ENCODE results near the gene THSD8.
A peak's percentile ranks its signal among the peaks of the same experiment; 100 is the strongest.

THSD8 gene

DNA sequence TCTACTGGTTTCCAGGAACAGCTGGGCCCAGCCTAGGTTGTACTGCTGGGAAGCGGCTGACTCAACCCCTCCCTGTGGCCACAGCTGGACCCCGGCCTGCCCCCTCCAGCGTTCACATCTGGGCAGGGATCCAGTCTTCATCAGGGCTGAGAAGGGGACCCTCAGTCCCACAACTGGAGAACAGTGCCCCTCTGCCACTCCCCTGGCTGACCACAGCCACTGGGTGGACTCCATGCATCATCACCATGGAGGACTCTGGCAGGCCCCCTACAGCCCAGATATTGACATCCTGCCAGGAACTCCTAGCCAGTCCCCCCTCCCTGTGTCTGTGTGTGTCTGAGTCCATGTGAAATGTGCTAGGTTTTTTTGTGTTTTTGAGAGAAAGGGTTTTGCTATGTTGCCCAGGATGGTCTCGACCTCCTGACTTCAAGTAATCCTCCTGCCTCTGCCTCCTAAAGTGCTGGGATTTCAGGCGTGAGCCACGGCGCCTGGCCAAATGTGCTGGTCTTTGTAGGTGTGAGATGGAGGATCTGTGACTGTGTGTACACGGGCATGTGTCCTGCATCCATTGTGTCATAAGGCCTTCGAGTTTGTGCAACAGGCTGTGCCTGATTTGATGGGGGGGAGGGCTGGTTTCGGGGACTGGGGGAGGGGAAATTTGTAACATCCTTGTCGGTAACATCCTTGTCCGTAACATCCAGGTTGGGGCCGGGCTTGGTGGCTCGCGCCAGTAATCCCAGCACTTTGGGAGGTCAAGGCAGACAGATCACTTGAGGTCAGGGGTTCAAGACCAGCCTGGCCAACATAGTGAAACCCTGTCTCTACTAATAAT, 22.5 kb upstream of the THSD8 start:
- ATAC-seq, result no peak

DNA sequence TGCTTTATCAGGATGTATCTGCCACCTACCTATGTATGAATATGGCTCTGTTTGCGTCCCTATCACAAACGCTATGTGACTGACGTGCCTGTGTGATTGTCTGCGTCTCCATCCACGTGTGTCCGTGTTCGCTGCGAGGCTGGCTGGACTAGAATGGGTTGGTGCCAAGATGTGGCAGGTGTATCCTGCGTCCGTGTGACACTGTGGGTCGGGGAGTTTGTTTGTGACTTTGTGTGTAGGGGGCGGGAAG, 19.8 kb upstream of the THSD8 start:
- ATAC-seq, result peak in 1 of 2 donors; percentile 6

DNA sequence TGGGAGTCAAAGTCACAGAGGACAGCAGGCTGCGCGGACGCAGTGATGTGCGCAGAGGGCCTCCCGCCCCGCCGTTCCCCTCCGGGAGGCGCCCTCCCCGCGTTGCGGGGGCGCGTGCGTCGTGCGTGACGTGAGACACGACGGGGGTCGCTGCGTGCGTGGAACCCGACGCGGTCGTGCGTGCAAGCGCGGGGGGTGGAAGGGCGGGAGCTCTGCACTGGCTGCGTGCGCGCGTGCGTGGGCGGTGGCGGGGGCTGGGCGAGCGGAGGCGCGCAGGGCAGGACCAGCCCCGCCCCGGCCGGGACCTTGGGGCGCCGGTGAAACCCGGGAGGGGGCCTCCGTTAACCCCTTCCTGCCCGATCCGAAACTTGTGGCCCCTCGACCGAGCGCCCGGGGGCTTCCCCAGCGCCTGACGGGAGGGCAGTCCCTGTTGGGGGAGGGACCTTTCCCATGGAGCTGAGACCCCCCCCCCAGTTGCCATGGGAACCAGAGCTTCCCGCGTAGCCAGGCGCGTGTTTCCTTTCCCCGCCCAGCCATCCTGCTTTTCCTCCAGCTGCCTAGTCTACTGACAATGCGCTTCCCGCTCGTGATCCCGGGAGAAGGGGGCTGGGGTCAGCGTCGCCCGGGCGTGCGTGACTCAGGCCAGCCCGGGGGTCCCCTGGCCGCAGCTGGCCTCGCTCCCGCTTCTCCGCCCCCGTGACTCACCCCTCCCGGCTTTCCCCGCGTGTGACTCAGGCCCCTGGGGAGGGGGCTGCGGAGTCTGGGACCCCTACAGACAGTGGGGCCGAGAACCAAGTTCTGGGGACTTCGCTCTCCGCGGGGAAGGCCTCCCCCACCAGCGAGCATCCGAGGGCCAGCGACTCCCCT, 19.2 kb upstream of the THSD8 start:
- peak; percentile 53 to 65 for ATAC-seq

DNA sequence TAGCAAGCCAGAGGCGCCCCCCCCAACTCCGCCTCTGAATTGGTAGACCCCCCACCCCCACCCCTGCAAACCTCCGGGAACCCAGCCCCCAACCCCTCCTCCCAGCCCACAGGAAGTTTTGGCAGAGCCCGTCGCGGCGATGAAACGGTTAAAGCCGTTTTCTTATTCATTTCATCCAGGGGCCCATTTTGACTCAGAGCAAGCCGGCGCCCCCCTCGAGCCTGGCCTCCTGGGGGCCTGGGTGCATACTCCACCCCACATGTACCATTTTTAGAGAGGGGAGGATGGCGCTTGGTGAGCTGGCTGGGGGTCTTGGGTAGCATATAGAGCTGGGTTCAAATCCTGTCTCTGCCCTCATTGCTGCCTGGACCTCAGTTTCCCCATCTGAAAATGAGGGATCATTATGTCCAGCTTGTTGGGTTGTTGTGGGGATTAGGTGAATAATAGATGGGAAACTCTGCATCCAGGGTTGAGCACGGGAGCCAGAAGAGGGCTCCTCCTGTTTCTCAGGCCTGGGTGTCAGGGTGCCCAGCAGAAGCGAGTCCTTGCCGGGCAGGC, 18.5 kb upstream of the THSD8 start:
- ATAC-seq, result peak; percentile 11 to 28

DNA sequence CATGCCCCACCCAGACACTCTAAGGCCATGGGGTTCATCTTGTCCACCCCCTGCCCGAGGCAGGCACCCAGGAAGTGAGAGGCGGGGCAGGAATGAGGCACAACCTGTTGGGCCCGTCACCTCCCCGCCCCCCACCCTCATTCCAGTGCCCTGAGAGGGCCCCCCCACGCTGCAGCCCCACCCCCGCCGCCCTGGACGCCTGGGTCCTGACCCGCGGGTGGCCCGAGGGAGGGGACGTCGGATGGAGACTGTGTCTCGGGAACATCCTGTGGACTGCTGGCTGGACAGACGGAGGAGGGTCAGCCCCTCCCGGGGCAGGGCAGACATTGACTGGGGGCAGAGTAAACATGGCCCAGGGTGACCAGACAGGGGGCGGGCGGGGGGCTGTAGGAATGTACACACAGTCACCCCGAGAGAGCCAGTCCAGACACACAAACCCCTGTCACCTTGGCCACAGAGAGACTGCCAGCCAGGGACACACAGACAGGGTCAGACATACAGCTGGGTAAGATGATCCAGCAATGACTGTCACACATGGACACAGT, 17.9 kb upstream of the THSD8 start:
- ATAC-seq, result no peak

DNA sequence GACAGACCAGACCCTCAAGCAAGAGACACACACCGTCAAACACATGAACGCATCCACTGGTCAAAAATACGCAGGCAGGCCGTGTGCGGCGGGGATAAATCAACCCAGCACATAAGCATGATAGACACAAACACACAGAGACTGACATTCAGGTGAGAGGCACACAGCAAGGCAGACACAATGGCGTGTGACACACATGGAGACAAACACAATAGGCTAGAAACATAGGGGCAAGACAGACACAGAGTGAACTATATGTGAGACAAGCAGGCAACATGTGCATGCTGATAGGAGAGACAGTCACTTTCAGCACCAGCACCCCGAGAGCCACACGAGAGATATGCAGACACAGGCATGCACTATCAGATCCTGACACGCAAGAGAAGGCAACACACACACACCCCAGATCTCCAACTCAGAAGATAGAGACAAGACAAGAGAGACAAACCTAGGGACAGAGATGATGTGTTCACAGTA, 17.4 kb upstream of the THSD8 start:
- ATAC-seq, result peak in 1 of 2 donors; percentile 11

DNA sequence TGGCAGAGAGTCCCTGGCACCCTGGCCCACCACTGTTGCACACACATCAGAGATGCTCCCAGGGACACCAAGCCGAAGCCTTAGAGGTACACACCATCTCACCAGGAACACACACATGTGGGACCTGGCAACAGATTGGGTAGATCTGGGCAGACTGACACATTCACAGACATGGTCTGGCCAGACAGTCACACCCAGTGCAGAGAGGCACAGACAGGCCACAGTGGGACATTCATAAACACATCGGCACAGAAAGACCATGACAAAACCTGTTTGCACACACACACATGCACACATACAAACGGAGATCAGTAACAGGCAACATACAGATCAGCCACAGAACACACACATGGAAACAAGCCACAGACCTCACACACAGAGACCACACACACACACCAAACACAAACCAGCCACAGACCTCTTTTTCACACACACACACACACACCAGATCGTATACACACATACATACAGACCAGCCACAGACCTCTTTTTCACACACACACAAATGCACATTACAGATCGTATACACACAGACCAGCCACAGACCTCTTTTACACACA, 16.9 kb upstream of the THSD8 start:
- ATAC-seq, result no peak

DNA sequence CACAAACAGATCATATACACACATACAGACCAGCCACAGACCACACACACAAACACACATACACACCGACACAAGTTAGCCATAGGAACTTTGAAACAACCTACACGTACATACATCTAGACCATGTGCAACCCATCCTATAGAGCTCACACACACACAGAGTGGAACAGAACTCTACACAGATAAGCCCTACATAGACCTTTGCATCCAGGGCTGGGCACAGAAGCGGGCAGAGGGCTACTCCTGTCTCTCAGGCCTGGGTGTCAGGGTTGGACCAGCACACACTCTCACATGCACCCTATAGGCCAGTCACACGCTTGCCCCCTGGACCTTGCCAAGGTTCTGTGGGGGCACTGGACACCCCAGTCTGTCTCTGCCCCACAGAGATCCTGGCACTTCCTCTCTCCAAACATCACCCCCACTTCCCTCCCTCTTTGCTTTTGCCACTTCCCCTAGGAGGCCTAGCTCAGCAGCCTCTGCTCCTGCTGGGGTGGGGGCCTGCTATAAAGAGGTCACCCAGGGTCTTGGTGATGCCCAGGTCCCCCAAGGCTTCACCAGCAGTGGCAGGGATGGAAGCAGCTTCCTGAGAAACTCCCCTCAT, 16.3 kb upstream of the THSD8 start:
- ATAC-seq, result no peak

DNA sequence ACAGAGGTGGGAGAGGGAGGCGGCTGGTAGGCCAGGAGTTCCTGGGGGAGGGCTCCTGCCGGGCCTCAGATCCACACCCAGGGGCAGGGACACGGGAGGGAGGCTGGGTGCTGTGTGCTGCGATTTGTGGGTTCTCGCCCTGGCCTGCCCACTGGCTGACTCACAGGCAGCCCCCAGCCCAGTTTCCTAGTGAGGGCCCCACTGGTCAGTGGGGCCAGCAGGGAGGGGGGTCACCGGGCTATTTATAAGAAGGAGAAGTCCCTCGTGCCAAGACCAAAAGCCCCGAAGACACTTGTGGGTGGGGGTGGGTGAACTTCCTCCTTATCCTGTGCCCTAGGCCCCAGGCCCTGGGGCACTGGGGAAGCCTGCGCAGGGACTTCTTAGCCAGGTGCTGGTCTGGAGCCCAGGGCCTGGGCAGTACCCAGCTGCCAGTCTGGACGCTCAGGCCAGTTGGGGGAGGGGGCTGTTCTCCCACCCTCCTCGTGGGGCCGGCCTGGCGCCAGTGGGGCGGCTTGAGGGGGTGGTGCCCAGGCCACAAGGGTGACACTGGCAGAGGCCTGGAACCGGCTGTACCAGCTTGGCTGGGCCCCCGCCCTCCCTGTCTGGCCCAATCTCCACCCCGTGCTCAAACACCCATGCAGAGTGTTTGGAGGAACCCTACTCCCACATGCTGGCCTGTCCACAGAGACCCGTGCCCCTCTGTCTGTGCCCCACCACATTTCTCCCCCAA, 15.6 kb upstream of the THSD8 start:
- ATAC-seq, result no peak

DNA sequence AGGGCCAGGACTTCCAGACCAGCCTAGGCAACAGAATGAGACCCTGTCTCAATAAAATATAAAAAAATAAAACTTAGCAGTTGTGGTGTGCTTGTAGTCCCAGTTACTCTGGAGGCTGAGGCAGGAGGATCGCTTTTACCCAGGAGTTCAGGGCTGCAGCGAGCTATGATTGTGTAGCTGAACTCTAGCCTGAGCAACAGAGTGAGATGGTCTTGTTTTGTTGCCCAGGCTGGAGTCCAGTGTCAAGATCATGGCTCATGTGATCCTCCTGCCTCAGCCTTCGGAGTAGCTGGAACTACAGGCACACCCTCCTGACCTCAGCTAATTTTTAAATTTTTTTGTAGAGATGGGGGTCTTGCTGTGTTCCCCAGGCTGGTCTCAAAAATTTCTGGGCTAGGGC, 14.9 kb upstream of the THSD8 start:
- ATAC-seq, result no peak

DNA sequence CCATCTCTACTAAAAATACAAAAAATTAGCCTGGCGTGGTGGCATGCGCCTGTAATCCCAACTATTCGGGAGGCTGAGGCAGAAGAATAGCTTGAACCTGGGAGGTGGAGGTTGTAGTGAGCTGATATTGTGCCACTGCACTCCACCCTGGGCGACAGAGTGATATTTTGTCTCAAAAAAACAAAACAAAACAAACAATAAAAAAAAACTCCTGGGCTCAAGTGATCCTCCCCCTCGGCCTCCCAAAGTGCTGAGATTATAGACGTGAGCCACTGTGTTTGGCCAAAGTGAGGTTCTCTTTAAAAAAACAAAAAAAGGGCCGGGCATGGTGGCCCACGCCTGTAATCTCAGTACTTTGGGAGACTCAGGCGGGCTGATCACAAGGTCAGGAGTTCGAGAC, 14.4 kb upstream of the THSD8 start:
- no peak for ATAC-seq

DNA sequence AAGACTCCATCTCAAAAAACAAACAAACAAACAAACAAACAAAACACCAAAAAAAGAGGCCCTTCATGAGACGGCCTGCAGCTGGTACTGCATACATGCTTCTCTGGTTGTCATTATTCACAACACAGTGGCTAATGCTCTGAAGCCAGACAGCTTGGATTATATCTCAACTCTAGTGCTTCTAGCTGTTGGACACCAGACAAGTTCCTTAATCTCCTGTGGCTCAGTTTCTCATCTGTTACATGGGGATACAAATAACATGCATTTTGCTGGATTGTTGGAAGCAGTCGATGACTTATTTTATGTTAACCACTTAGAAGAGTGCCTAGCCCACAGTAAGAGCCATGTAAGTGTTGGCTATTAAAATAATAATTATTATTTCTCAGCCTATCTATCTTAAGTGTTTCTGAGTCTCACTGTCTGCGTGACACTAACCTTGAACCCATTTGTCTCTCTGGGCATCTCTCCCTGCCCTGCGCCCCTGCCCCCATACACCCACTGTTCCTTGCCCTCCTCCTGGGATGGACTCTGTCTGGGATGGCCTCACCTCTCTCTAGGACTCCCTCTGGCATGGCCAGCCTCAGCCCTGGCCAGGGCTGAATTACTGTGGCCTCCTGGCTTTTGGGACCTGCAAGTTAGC, 13.7 kb upstream of the THSD8 start:
- no peak for ATAC-seq

DNA sequence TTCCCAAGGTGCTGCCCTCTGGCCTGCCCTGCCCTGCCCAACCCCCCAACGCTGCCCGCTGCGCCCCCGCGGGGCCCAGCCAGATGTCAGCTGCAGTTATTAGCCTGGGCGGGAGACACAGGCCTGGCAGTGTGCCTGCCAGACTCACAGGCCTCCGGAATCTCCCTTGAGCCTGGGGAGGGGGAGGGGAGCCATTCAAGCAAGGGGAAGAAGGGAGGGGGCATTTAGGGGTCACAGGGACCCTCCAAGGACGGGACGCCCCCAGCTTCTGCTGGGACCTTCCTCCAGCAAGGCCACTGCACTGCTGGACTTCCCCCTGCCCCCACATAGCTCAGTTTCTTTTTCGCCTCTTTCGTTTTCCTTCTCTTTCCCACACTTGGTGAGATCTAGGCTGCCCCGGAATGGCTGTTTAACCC, 13.2 kb upstream of the THSD8 start:
- no peak for ATAC-seq

DNA sequence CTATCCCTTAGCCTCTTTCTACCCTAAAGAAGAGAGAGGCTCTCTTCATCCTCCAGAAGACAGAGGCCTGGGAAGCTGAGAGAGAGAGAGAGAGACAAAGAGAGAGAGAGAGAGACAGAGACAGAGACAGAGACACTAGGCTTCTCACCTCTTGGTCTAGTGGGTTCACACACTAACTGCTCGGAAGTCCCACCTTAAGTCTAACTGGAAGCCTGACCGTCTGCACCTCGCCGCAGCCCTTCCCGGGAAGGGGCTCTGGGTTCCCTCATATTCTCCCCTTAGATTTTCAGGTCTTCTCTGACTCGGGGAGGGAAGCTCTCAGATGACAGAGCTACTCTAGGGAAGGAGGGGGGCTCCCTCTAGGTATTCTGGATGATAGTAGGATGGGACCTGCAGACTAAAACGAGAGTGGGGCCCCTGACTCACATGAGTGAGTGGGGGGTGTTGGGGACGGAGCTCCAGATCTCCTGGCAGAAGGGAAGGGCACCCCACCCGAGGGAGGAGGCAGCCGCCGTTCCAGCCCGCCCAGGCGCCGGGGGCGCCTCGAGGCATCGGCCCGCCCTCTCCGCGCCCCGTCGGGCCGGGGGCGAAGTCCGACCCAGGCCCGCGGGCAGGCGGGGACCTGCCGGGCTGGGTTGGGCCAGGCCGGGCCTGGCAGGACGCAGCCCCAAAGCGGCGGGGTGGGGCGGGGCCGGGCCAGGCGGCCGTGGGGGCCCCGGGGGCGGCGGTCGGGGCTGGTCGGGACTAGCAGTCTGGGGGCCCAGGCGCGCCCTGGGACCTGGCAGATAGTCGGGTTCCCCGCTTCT, 12.6 kb upstream of the THSD8 start:
- no peak for ATAC-seq

DNA sequence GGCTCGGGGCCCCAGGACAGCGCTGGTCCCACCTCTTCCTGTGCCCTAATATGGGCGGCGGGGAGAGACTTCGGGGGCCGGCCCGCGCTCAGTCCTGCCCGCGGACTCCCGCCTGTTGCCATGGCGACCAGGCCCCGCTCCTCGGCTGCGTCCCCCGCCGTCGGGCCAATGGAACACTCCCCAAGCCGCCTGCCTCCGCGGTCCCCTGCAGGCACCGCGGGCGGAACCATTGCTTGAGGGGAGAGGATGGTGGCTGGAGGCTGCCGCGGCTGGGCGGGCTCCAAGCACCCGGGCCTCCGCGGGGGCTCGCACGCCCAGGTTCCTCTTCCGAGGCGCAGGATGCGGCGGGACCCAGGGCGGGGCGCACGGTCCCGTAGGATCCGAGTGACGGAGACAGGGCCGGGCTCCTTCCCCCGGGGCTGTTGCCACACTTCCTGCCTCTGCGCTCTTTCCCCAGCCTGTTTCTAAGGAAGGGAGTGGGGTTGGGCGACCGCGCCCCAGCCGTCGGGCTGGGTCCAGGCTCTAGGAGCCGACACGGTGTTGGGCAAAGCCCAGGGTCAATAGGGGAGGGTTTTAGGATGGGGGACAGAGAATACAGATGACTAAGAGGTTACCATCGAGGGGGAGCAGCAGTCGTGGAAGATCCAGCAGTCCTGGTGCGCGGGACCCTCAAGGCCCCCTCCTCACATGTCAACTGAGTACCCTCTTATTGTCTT, 11.8 kb upstream of the THSD8 start:
- ATAC-seq, result peak; percentile 44 to 46

DNA sequence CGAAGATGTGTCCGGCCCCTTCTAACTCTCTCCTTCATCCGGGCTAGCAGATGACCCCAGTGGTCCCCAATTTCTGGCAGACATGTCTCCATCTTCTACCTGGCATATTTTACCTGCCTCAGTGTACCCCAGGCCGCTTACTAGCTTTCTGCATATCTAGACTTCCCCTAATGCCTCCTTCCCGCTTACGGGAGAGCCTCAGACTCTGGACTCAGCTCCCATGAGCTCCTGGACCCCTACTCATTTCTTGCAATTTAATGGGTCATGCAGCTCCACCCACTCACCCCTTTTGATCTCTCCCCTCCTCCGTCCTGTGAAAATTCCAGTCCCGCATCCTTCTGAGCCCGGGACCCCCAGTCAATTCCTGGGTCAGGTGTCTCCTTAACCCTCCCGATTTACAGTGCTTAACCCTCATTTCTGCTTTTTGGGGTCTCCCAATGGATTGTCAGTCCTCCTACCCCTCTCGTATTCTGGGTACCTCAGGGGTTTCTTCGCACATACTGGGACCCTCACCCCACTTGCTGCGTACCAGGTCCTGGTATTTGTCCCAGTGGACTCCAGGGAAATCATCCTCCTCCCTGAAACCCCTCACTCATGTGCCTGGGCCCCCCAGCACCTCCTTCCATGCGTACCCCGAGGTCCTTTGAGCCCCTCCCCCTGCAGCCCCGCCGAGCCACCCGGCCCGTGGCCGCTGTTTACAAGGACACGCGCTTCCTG, 11.1 kb upstream of the THSD8 start:
- ATAC-seq, result no peak

DNA sequence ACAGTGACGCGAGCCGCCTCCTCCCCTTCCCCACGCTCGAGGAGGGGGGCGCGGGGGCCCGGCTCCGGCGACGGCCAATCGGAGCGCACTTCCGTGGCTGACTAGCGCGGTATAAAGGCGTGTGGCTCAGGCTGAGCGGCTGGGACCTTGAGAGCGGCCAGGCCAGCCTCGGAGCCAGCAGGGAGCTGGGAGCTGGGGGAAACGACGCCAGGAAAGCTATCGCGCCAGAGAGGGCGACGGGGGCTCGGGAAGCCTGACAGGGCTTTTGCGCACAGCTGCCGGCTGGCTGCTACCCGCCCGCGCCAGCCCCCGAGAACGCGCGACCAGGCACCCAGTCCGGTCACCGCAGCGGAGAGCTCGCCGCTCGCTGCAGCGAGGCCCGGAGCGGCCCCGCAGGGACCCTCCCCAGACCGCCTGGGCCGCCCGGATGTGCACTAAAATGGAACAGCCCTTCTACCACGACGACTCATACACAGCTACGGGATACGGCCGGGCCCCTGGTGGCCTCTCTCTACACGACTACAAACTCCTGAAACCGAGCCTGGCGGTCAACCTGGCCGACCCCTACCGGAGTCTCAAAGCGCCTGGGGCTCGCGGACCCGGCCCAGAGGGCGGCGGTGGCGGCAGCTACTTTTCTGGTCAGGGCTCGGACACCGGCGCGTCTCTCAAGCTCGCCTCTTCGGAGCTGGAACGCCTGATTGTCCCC, 10.4 kb upstream of the THSD8 start, which contains the start of gene JUNB:
JUNB (plus strand) TSS at position 142 of the 706 bp plus-strand sequence; CDS start at position 428, 286 bp downstream.
- ATAC-seq, result peak; percentile 46 to 47
